ENCODE results near the gene NOXA1. TPM values are rescaled to one million over a fixed set of nuclear protein-coding genes. Genes with fewer than 3 reads are reported as not detected.
"Not testable (repeated sequence)": the region's sequence is repeated elsewhere in the genome, so short reads cannot be mapped to it uniquely, and the experiment has no call there.

NOXA1 gene
- total RNA-seq, 1 donor from 2014 or later, result 2.1 TPM

- TF ChIP-seq CTCF (conservative IDR thresholded peaks at IDR 0.05; ENCODE audit: low read depth, low read length), result no peak
- H3K4me3 ChIP-seq (ENCODE audit: low read depth, low read length), result no peak overlapping the region
- DNase-seq (ENCODE audit: low read depth), result no peak
Observed at GRCh38 chr9:137447722-137448601, 24.8 kb downstream of the NOXA1 start.

GRCh38 chr9:137448602-137448962 lies 25.4 kb downstream of the NOXA1 start:
- no peak overlapping the region for H3K4me3 ChIP-seq (ENCODE audit: low read depth, low read length)
- no peak for DNase-seq (ENCODE audit: low read depth)
- no peak for TF ChIP-seq CTCF (conservative IDR thresholded peaks at IDR 0.05; ENCODE audit: low read depth, low read length)

GRCh38 chr9:137449081-137449844 lies 26.1 kb downstream of the NOXA1 start:
- TF ChIP-seq CTCF (conservative IDR thresholded peaks at IDR 0.05; ENCODE audit: low read depth, low read length), result no peak
- no peak for DNase-seq (ENCODE audit: low read depth)
- no peak overlapping the region for H3K4me3 ChIP-seq (ENCODE audit: low read depth, low read length)

GRCh38 chr9:137449931-137450538 lies 26.8 kb downstream of the NOXA1 start:
- no peak for TF ChIP-seq CTCF (conservative IDR thresholded peaks at IDR 0.05; ENCODE audit: low read depth, low read length)
- no peak overlapping the region for H3K4me3 ChIP-seq (ENCODE audit: low read depth, low read length)
- no peak for DNase-seq (ENCODE audit: low read depth)

GRCh38 chr9:137450539-137451222 lies 27.5 kb downstream of the NOXA1 start:
- DNase-seq (ENCODE audit: low read depth); H3K4me3 ChIP-seq (ENCODE audit: low read depth, low read length): not testable (repeated sequence)

GRCh38 chr9:137451264-137452005 lies 28.2 kb downstream of the NOXA1 start:
- not testable (repeated sequence) for DNase-seq (ENCODE audit: low read depth); H3K4me3 ChIP-seq (ENCODE audit: low read depth, low read length)

- DNase-seq (ENCODE audit: low read depth), result no peak
- no peak overlapping the region for H3K4me3 ChIP-seq (ENCODE audit: low read depth, low read length)
- TF ChIP-seq CTCF (conservative IDR thresholded peaks at IDR 0.05; ENCODE audit: low read depth, low read length), result no peak
Observed at GRCh38 chr9:137452006-137452760, 29.0 kb downstream of the NOXA1 start.
